Hepatocyte (in vitro differentiated cells): ENCODE data around the gene ZSCAN10. TPM values are rescaled to one million over a fixed set of nuclear protein-coding genes. Genes with fewer than 3 reads are reported as not detected.

Experiments
- DNase-seq: peaks from one replicate; pipeline ENCODE4 v3.0.0-alpha.2; 2016; ENCODE audit warnings: low spot score
- H2AFZ ChIP-seq: fragments of 200-600 bp; sonication (generic); 2 replicates; pipeline ENCODE4 v1.6.0; 2016; ENCODE audit warnings: antibody characterized with exemption, mild to moderate bottlenecking
- H3K27ac ChIP-seq: fragments of 200-600 bp; sonication (generic); 2 replicates; pipeline ENCODE4 v1.5.1; 2016; ENCODE audit warnings: mild to moderate bottlenecking
- H3K27me3 ChIP-seq: fragments of 200-600 bp; sonication (generic); 2 replicates; pipeline ENCODE4 v1.6.1; 2016
- H3K36me3 ChIP-seq: fragments of 200-600 bp; sonication (generic); replicated peaks from 2 replicates; pipeline ENCODE4 v1.5.1; 2016; ENCODE audit warnings: low read depth; ENCODE audit not compliant: insufficient read depth
- H3K4me1 ChIP-seq: fragments of 200-600 bp; sonication (generic); 2 replicates; pipeline ENCODE4 v1.5.1; 2016; ENCODE audit warnings: mild to moderate bottlenecking, moderate library complexity; ENCODE audit not compliant: insufficient read depth
- H3K4me2 ChIP-seq: fragments of 200-600 bp; sonication (generic); 2 replicates; pipeline ENCODE4 v1.6.0; 2016
- H3K4me3 ChIP-seq: fragments of 200-600 bp; sonication (generic); 2 replicates; pipeline ENCODE4 v1.5.1; 2016; ENCODE audit warnings: mild to moderate bottlenecking
- H3K79me2 ChIP-seq: fragments of 200-600 bp; sonication (generic); 2 replicates; pipeline ENCODE4 v1.6.0; 2017; ENCODE audit warnings: mild to moderate bottlenecking
- H3K9me2 ChIP-seq: fragments of 200-600 bp; sonication (generic); replicated peaks from 2 replicates; pipeline ENCODE4 v1.6.0; 2017; ENCODE audit warnings: mild to moderate bottlenecking; ENCODE audit not compliant: insufficient read depth
- H3K9me3 ChIP-seq: fragments of 200-600 bp; sonication (generic); 2 replicates; pipeline ENCODE4 v1.5.1; 2016; ENCODE audit warnings: low read depth, mild to moderate bottlenecking
- H4K20me1 ChIP-seq: fragments of 200-600 bp; sonication (generic); 2 replicates; pipeline ENCODE4 v1.6.0; 2016; ENCODE audit warnings: mild to moderate bottlenecking; ENCODE audit not compliant: insufficient read depth, poor library complexity, severe bottlenecking
- CTCF ChIP-seq: fragments of 200-600 bp; sonication (generic); IDR thresholded peaks from 2 replicates; pipeline ENCODE4 v1.5.1; 2016; ENCODE audit warnings: antibody characterized with exemption, mild to moderate bottlenecking; ENCODE audit not compliant: poor library complexity
- EZH2 ChIP-seq: fragments of 200-600 bp; sonication (generic); IDR thresholded peaks from 2 replicates; pipeline ENCODE4 v1.6.1; 2016; ENCODE audit warnings: antibody characterized with exemption, mild to moderate bottlenecking, borderline replicate concordance
- EZH2phosphoT487 ChIP-seq: fragments of 200-600 bp; sonication (generic); IDR thresholded peaks from one replicate; pipeline ENCODE4 v1.6.1; 2018; ENCODE audit warnings: antibody characterized with exemption, mild to moderate bottlenecking, low read depth, moderate library complexity; ENCODE audit not compliant: unreplicated experiment, severe bottlenecking
- WGBS: methylation state at CpG from one replicate; pipeline ENCODE4 v1.1.6; 2016; ENCODE audit warnings: low lambda C conversion rate; ENCODE audit errors: missing lambda C conversion rate; 5-methylcytosine and 5-hydroxymethylcytosine counted together
- polyA plus RNA-seq: library from polyadenylated mRNA; unstranded; fragments of >200 nt; fragmentation: Nextera tagmentation; extraction: Ambion mirVana; gene quantifications from 2 replicates; pipeline ENCODE4 v1.2.1, GENCODE V29; 2016
- total RNA-seq: library from RNA; depleted of rRNA; stranded (reverse); fragments of >200 nt; gene quantifications from 2 replicates; pipeline ENCODE4 v1.2.3, GENCODE V29; 2014

ZSCAN10 gene
- total and polyA plus RNA-seq, 2 experiments from 2014 or later = not detected

- H3K4me1 ChIP-seq = peaks cover 18% of the 10 kb centered on the region
- no peak for TF ChIP-seq EZH2phosphoT487
- peak; percentile 50 for TF ChIP-seq CTCF
- no peaks in the 10 kb centered on the region for H3K9me3 ChIP-seq
- H3K9me2 ChIP-seq = no peaks in the 10 kb centered on the region
- DNase-seq = peak; percentile 76
- no peaks in the 10 kb centered on the region for H3K27me3 ChIP-seq
- H3K4me2 ChIP-seq = no peak overlapping the region
- no peaks in the 10 kb centered on the region for H4K20me1 ChIP-seq
- peaks cover 46% of the 10 kb centered on the region for H3K79me2 ChIP-seq
- no peak overlapping the region for H2AFZ ChIP-seq
- no peaks in the 10 kb centered on the region for H3K36me3 ChIP-seq
- WGBS = 73% methylated on average over 12 of the region's 12 CpGs
- H3K4me3 ChIP-seq = no peak overlapping the region
- H3K27ac ChIP-seq = no peak overlapping the region
These were observed 32.8 kb upstream of the ZSCAN10 start for GRCh38 chr16:3131755-3132377.

GRCh38 chr16:3129137-3130131, 30.3 kb upstream of the ZSCAN10 start:
- H3K4me1 ChIP-seq = peaks cover 18% of the 10 kb centered on the region
- peak overlapping the region; percentile 70 for H3K4me2 ChIP-seq
- no peaks in the 10 kb centered on the region for H3K9me3 ChIP-seq
- H2AFZ ChIP-seq = no peak overlapping the region
- no peak overlapping the region for H3K4me3 ChIP-seq
- DNase-seq = peak; percentile 91
- no peaks in the 10 kb centered on the region for H3K27me3 ChIP-seq
- H3K9me2 ChIP-seq = no peaks in the 10 kb centered on the region
- no peaks in the 10 kb centered on the region for H4K20me1 ChIP-seq
- peak overlapping the region; percentile 41 for H3K27ac ChIP-seq
- H3K79me2 ChIP-seq = peaks cover 37% of the 10 kb centered on the region
- no peak for TF ChIP-seq EZH2phosphoT487
- TF ChIP-seq CTCF = peak; percentile 83
- TF ChIP-seq EZH2 = no peak
- 54% methylated on average over 28 of the region's 28 CpGs for WGBS
- no peaks in the 10 kb centered on the region for H3K36me3 ChIP-seq

DNA sequence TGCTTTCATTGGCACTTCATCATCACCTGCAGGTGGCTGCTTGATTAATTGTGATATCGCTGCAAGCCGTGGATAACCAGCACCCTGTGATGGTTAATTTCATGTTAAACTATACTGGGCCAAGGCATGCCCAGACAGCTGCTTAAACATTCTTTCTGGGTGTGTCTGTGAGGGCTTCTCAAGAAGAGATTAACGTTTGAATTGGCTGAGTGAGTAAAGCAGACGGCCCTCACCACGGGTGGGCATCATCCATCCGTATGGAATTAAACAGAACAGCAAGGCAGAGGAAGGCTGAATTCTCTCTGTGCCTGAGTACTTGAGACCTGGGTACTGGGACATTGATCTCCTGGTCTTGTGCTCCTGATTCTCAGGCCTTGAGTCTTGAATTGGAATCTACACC, 28.7 kb upstream of the ZSCAN10 start:
- no peak for TF ChIP-seq EZH2
- TF ChIP-seq EZH2phosphoT487 = no peak
- TF ChIP-seq CTCF = no peak
- Histone ChIP-seq H3K27me3 (no peaks in the 10 kb centered on the region), H3K79me2 (peaks cover 22% of the 10 kb centered on the region), H3K9me2 (no peaks in the 10 kb centered on the region), H3K4me1 (peaks cover 11% of the 10 kb centered on the region), H3K9me3 (no peaks in the 10 kb centered on the region), H4K20me1 (no peaks in the 10 kb centered on the region), H3K4me2 (no peak overlapping the region), H3K4me3 (no peak overlapping the region), H3K36me3 (no peaks in the 10 kb centered on the region), H2AFZ (no peak overlapping the region), H3K27ac (no peak overlapping the region)
- 83% methylated on average over 6 of the region's 6 CpGs for WGBS
- DNase-seq = no peak
